GM21360 (cell line): ENCODE results near the gene LYZL2.
"Not testable (repeated sequence)": the region's sequence is repeated elsewhere in the genome, so short reads cannot be mapped to it uniquely, and the experiment has no call there.

ENCODE experiments used
- ATAC-seq: cut with Tn5 transposase; IDR thresholded peaks from one replicate; pipeline ENCODE4 v1.9.1; 2021; ENCODE audit warnings: mild to moderate bottlenecking, moderate library complexity; ENCODE audit not compliant: unreplicated experiment

LYZL2 gene

GRCh38 chr10:30639946-30640786, 10.6 kb upstream of the LYZL2 start:
- no peak for ATAC-seq

GRCh38 chr10:30637881-30638467, 8.4 kb upstream of the LYZL2 start:
- ATAC-seq, result no peak

DNA sequence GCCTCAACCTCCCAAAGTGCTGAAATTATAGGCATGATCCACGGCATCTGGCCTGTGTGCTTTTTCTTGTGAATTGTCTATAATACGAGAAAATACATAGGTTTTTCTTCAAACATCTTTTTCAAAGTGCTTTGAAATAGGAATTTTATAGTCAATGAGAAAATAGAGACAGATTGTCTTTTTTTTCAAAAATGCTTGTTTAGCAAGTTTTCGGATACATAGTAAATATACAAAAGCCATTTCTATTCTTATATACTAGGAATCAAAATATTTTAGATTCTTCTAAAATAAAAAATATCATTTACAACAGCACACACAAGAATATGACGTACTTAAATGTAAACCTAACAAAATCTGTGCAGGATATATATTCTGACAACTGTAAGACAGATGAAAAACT, 1.6 kb upstream of the LYZL2 start:
- ATAC-seq, result no peak

DNA sequence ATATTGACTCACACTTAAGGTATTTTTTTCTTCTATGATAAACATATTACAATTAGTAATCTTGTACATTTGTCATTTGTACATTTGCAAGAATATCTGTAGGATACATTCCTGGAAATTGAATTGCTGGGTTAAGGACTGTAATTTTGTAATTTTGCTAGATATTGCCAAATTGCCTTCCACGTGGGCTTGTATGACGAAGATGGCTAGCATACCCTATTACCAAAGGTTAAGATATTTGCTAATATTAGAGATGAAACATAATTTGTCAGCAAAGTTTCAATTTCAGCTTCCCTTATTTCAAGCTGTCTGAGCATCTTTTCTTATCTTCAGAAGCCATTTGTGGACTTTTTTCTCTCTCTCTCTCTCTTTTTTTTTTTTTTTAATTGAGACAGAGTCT, 1.0 kb upstream of the LYZL2 start:
- no peak for ATAC-seq

DNA sequence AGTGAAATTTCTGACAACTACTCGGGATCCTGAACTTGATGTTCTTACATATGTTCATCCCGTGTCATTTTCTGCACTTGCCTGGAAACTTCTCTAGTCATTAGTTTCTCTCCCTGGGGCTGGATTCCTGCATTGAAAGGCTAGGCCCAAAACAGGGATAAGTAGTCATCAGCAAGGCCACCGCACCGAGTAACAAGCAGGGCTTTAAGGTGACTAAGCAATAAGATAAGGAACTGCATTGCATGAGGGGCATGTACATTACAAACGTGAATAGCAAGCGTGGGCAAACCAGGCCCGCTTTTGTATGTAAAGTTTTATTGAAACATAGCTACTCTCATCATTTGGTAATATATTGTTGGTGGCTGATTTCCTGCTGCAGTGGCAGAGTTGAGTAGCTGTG, 977 bp downstream of the LYZL2 start:
- ATAC-seq, result not testable (repeated sequence)

DNA sequence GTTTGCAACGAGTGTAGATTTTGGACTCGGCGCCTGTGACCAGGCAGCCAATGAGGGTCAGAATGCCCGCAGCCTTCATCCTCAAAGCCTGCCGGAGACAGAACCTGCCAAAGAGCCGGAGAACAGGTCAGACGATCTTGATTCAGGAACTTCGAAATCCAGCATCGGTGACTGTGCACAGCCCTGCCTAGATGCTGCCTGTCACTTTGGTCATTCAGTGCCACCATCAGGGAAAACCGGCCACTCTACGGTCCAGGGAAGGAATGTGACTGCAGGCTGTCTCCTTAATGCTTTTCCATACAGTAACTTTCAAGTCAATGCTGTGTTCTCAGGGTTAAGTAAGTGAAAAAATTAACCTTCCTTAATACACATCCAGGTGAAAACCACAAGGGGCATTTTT, 2.7 kb downstream of the LYZL2 start:
- not testable (repeated sequence) for ATAC-seq

GRCh38 chr10:30626196-30626595, 3.4 kb downstream of the LYZL2 start:
- ATAC-seq, result not testable (repeated sequence)

- no peak for ATAC-seq
Measured at GRCh38 chr10:30625080-30625479, 4.5 kb downstream of the LYZL2 start.

DNA sequence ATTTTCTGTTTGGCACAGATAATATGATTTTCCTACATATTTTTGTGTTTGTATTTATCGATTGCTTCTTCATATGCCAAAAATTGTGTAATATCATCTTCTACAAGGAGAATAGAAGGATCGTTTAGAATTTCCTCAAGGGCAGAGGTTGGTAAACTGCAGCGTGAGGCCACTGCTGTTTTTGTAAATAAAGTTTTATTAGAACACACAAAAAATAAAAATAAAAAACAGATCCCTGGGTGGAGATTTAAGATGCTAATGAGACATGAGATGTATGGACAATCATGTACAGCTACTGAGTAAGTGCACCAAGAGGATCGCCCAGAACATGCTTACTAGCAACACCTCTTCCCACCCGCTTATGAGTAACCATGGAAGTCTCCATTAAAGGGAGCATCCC, 9.6 kb downstream of the LYZL2 start:
- no peak for ATAC-seq

GRCh38 chr10:30617070-30617469, 12.5 kb downstream of the LYZL2 start:
- ATAC-seq, result no peak

DNA sequence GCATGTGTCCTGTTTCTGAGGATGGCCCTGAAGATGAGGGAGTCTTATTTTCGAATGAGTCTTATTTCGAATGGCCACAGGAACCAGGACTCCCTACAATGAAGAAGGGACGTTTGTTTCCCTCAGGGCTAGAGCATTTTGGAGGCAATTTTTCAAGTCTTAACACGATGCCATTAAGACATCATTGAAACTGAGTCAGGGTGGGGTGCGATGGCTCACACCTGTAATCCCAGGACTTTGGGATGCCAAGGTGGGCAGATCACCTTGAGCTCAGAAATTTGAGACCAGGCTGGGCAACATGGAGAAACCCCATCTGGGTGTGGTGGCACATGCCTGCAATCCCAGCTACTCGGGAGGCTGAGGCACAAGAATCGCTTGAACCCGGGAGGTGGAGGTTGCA, 18.5 kb downstream of the LYZL2 start:
- ATAC-seq, result not testable (repeated sequence)

DNA sequence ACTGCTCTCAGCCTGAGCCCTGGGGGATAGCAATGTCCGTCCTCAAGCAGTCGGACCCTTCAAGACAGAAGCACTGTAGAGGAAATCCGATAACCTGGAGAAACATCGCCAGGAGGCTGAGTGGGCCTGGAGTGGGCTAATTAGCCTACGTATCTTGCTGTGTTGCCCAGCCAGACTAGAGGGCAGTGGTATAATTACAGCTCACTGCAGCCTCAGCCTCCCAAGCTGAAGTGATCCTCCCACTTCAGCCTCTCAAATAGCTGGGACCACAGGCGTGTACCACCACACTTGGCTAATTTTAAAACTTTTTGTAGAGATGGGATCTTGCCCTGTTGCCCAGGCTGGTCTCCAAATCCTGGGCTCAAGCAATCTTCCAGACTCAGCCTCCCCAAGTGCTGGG, 21.7 kb downstream of the LYZL2 start:
- ATAC-seq, result no peak

GRCh38 chr10:30606313-30606712, 23.2 kb downstream of the LYZL2 start:
- no peak for ATAC-seq

DNA sequence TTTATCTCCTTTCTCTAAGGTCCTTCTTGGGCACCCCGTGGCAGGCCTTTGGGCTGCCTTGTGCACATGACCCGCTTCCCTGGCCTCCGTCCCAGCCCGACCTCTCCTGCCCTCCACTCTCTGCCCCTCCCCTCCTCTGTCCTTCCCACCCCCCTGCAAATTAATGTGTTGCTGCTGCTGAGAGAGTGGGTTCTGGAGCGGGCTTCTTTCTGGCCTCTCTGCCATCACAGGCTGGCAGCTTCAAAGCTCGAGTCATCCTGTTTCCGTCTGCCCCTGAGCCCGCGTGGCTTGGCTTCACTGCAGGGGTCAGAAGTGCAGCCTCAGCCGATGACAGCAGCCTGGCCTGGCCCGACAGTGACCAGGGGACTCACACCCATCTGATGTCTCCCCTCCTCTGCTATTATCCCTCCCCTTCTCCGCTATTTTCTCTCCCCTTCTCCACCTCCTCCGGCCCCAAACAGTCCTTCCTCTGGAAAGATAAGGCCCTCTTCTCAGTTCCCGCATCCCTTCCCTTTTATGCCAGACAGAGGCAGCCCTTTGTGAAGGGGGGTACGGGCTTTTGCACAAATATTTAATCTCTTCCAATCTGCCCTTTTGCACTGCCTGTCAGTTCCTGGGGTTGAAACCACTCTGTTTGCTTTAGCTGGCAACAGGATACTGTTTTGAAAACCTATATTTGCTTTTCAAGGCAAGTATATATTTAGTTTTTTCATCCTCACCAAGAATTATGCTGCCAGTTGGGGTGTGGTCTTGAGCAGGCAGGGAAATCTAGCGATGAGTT, 24.0 kb downstream of the LYZL2 start:
- ATAC-seq, result not testable (repeated sequence)

- ATAC-seq, result no peak
Measured at GRCh38 chr10:30603589-30603988, 26.0 kb downstream of the LYZL2 start.

DNA sequence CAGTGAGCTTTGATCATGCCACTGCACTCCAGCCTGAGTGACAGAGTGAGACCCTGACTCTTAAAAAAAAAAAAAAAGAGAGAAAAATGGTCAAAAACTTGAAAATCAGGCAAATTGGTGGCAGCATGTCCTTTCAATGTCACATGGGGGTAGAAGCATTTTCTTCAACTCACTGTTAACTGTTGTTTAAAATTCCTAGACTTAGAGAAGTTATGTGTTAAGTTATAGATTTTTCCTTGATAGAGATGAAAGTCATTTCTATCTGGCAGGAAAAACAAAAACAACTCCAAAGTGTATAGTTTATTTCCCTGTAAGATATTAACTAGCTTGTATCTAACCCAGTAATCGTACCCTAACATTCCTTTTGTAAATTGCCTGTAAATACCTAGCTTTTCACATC, 26.8 kb downstream of the LYZL2 start:
- ATAC-seq, result no peak

- no peak for ATAC-seq
Measured at GRCh38 chr10:30600005-30600404, 29.5 kb downstream of the LYZL2 start.

DNA sequence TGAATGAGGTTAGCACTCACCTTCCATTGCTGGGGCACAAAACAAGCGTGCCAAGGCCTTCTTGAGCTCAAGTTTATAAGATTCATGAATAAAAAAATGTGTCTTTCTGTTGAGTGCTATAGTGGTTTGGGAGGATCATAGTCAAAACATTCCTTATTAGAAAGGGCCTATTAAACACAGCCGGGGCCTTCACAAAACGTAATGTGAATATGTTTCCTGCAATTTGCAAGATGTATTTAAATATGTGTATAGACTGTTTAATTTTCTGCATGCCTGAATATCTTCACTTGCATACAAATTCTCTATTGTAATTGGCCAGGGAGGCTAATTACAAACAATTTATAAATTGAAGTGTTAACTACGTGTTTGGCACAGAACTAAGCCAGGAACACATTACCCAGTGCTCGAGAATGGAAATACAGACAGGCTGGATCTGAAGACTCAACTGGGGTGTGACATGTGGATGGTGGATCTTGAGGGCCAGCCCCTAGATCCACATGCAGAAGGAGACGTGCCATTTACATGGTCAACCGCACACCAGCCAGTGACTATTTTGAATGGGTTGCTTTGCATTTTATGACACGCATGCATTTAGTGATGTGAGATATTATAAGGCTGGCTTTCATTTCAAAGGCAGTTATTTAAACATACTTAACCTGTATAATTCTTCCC, 31.3 kb downstream of the LYZL2 start:
- no peak for ATAC-seq

DNA sequence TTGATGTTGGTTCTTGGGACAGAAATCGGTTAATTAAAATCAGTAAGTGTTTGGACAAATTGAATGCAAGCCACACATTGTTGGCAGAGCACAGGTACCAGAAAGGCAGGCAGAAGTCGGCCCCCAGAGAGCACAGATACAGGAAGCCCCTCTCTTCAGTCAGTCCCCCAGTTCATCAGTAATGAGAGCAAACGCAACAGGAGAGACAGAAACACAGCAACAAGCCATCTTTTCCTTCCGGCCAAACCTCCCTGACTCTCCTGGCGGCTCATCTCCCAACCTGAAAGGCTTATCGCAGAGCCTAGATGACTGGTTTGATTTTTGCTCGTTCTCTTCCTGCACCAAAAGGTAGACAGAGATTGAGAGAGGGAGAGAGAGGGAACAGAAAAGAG, 32.1 kb downstream of the LYZL2 start:
- ATAC-seq, result not testable (repeated sequence)

DNA sequence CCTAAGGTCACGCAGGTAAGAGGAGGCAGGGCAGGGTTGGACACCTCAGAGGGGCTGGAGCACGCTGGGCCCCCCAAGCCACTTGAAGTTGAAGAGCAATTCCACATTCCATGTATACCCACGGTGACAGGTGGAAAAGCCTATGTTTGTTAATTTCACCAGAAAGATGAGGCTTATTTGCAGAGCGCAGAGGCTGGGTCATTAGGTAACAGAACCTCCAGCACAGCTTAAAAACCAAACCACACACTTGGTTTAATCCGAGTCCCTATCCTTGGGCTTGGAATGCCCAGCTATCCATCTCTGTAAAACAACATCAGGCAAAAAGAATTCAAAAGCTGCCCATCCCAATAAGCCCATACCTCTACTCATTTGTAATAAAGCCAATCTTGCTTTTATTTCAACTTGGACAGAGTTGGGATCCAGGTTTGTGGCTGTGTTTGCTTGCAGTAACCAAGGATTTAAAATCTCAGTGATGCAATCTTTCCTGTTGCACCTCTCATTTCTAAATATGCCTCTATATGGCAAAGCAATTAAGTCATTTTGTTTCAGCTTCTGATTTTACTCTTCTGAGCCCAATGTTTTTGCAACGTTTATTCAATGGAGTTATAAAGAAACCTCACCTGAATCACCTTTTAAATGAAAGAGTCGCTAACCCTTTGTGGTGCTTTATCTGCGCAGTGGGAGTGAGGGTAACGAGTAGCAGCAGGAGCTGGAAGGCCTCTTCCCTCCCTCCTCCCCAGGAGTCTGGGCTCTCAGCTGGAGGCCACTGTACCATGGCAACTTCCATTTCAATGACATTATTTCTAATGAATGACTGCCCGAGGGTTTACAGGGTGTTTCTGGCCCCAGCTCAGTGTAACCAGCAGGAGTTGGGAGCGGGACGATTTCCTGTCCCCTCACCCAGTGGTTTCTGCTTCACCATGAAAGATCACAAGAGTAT, 32.8 kb downstream of the LYZL2 start:
- not testable (repeated sequence) for ATAC-seq
